ENCODE measurements around the gene MACROD2. TPM values are rescaled to one million over a fixed set of nuclear protein-coding genes. Genes with fewer than 3 reads are reported as not detected.

Gene MACROD2
- total and polyA plus RNA-seq, 2 donors (not counting 1 experiment from before 2014, with no cell fraction given), result 5.3 to 6.7 TPM

DNA sequence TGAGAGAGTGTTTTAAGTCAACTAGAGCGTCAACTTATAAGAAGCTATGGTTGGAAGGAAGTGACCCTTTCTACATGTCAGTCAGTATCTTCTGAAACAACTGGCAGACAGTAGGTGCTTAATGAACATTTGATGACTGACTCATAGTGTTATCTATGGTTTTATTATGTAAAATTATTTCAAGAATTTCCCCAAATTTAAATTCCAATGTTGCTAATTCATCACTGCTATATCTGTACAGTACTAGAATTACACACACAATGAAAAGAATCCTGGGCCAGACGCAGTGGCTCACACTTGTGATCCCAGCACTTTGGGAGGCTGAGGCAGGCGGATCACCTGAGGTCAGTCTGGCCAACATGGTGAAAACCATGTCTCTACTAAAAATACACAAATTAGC is 1063.5 kb downstream of the MACROD2 start:
- Histone ChIP-seq H3K4me2 (replicated peaks; ENCODE audit: low read depth, low read length, poor library complexity, severe bottlenecking) (no peak overlapping the region), H3K27me3 (replicated peaks in 1 of 4; ENCODE audit: control extremely low read depth in 1 of 4, control insufficient read depth in 3 of 4, insufficient read depth in 4 of 4, low read length in 3 of 4) (no peaks in the 10 kb centered on the region), H3K36me3 (replicated peaks in 1 of 2; ENCODE audit: control extremely low read depth in 1 of 2, control insufficient read depth in 1 of 2, extremely low read depth in 1 of 2, insufficient read depth in 2 of 2, low read length in 1 of 2) (no peaks in the 10 kb centered on the region), H3K79me2 (ENCODE audit: control insufficient read depth, insufficient read depth, low read length) (no peaks in the 10 kb centered on the region), H3K4me3 (ENCODE audit: control extremely low read depth in 1 of 5, extremely low read depth in 1 of 5, insufficient read depth in 1 of 5, low read depth in 2 of 5, low read length in 4 of 5) (no peak overlapping the region), H3K9me3 (ENCODE audit: control extremely low read depth in 1 of 3, control insufficient read depth in 2 of 3, insufficient read depth in 1 of 3, low read length in 2 of 3) (no peaks in the 10 kb centered on the region), H3K27ac (ENCODE audit: low read length in 2 of 2) (no peak overlapping the region), H4K20me1 (ENCODE audit: control insufficient read depth, insufficient read depth, low read length, poor library complexity, severe bottlenecking) (no peaks in the 10 kb centered on the region), H2AFZ (ENCODE audit: insufficient read depth, low read depth, low read length, poor library complexity, severe bottlenecking) (no peak overlapping the region), H3K9ac (ENCODE audit: low read length) (no peak overlapping the region), H3K4me1 (ENCODE audit: control insufficient read depth in 2 of 2, insufficient read depth in 2 of 2, low read length in 2 of 2) (no peaks in the 10 kb centered on the region)
- Mint-ChIP-seq H3K9me3 (ENCODE audit: insufficient read depth) (no peaks in the 10 kb centered on the region), H3K4me3 (no peak overlapping the region), H3K27ac (no peak overlapping the region), H3K4me1 (no peaks in the 10 kb centered on the region), H3K27me3 (peaks cover 19% of the 10 kb centered on the region)
- TF ChIP-seq, protein P1, sequence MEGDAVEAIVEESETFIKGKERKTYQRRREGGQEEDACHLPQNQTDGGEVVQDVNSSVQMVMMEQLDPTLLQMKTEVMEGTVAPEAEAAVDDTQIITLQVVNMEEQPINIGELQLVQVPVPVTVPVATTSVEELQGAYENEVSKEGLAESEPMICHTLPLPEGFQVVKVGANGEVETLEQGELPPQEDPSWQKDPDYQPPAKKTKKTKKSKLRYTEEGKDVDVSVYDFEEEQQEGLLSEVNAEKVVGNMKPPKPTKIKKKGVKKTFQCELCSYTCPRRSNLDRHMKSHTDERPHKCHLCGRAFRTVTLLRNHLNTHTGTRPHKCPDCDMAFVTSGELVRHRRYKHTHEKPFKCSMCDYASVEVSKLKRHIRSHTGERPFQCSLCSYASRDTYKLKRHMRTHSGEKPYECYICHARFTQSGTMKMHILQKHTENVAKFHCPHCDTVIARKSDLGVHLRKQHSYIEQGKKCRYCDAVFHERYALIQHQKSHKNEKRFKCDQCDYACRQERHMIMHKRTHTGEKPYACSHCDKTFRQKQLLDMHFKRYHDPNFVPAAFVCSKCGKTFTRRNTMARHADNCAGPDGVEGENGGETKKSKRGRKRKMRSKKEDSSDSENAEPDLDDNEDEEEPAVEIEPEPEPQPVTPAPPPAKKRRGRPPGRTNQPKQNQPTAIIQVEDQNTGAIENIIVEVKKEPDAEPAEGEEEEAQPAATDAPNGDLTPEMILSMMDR (IDR thresholded peaks at IDR 0.05), result no peak
- TF ChIP-seq EZH2 (IDR thresholded peaks at IDR 0.05; ENCODE audit: borderline replicate concordance, insufficient read depth, low read depth, low read length, poor library complexity, severe bottlenecking), result no peak
- CTCF ChIA-PET, result no interaction called here
- DNase-seq, result no peak
- POLR2A ChIA-PET, result no interaction called here
- intact Hi-C loops (cut with micrococcal nuclease), result no loop called here
- no peak for ATAC-seq (ENCODE audit: low read depth)
- 94% methylated on average over 2 of the region's 3 CpGs for WGBS (ENCODE audit: insufficient coverage)

DNA sequence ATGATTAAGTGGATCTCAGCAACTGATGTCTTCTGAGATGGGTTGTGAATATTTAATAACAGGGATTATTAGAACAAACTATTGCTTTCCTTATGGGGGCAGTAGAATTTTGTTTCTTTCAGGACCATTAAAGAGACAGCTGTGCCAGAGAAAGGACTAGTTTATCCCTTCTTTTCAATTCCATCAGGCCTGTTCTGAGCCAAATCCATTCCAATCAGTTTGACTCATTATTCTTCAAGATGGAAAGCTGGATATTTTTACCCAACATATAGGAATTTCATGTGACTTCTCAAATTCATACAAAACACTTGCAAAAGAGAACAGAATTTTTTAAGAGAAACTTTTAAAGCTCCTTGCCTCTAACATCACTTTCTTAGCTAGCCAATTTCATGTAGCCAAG is 1064.1 kb downstream of the MACROD2 start:
- ChIA-PET POLR2A (no interaction called here), CTCF (no interaction called here)
- no peaks in the 10 kb centered on the region for H3K27me3 ChIP-seq (replicated peaks in 1 of 4; ENCODE audit: control extremely low read depth in 1 of 4, control insufficient read depth in 3 of 4, insufficient read depth in 4 of 4, low read length in 3 of 4)
- ATAC-seq (ENCODE audit: low read depth) (no peak), DNase-seq (no peak)
- H3K9ac ChIP-seq (ENCODE audit: low read length), result no peak overlapping the region
- H3K9me3 ChIP-seq (ENCODE audit: control extremely low read depth in 1 of 3, control insufficient read depth in 2 of 3, insufficient read depth in 1 of 3, low read length in 2 of 3), result no peaks in the 10 kb centered on the region
- H3K36me3 ChIP-seq (replicated peaks in 1 of 2; ENCODE audit: control extremely low read depth in 1 of 2, control insufficient read depth in 1 of 2, extremely low read depth in 1 of 2, insufficient read depth in 2 of 2, low read length in 1 of 2), result no peaks in the 10 kb centered on the region
- no peak overlapping the region for H3K27ac Mint-ChIP-seq
- no peak overlapping the region for H3K27ac ChIP-seq (ENCODE audit: low read length in 2 of 2)
- H3K4me3 Mint-ChIP-seq, result no peak overlapping the region
- H3K4me3 ChIP-seq (ENCODE audit: control extremely low read depth in 1 of 5, extremely low read depth in 1 of 5, insufficient read depth in 1 of 5, low read depth in 2 of 5, low read length in 4 of 5), result no peak overlapping the region
- TF ChIP-seq, protein P1 (IDR thresholded peaks at IDR 0.05), result no peak
- TF ChIP-seq EZH2 (IDR thresholded peaks at IDR 0.05; ENCODE audit: borderline replicate concordance, insufficient read depth, low read depth, low read length, poor library complexity, severe bottlenecking), result no peak
- intact Hi-C loops (cut with micrococcal nuclease), result no loop called here
- no peak overlapping the region for H3K4me2 ChIP-seq (replicated peaks; ENCODE audit: low read depth, low read length, poor library complexity, severe bottlenecking)
- H2AFZ ChIP-seq (ENCODE audit: insufficient read depth, low read depth, low read length, poor library complexity, severe bottlenecking), result no peak overlapping the region
- H3K79me2 ChIP-seq (ENCODE audit: control insufficient read depth, insufficient read depth, low read length), result no peaks in the 10 kb centered on the region
- no peaks in the 10 kb centered on the region for H3K4me1 Mint-ChIP-seq
- H3K4me1 ChIP-seq (ENCODE audit: control insufficient read depth in 2 of 2, insufficient read depth in 2 of 2, low read length in 2 of 2), result no peaks in the 10 kb centered on the region
- peaks cover 18% of the 10 kb centered on the region for H3K27me3 Mint-ChIP-seq
- H3K9me3 Mint-ChIP-seq (ENCODE audit: insufficient read depth), result no peaks in the 10 kb centered on the region
- no peaks in the 10 kb centered on the region for H4K20me1 ChIP-seq (ENCODE audit: control insufficient read depth, insufficient read depth, low read length, poor library complexity, severe bottlenecking)
